GM12873 (cell line): ENCODE results near the gene SUFU.

Experiments
- TF ChIP-seq, protein P1 (sequence below): IDR thresholded peaks from 2 replicates; pipeline ENCODE4 v1.5.1; 2012; ENCODE audit warnings: low read depth, mild to moderate bottlenecking, moderate library complexity, low read length, control low read depth; ENCODE audit not compliant: insufficient read depth; ENCODE audit errors: missing control alignments

SUFU gene

GRCh38 chr10:102669206-102670064, 165.7 kb downstream of the SUFU start:
- TF ChIP-seq, protein P1, sequence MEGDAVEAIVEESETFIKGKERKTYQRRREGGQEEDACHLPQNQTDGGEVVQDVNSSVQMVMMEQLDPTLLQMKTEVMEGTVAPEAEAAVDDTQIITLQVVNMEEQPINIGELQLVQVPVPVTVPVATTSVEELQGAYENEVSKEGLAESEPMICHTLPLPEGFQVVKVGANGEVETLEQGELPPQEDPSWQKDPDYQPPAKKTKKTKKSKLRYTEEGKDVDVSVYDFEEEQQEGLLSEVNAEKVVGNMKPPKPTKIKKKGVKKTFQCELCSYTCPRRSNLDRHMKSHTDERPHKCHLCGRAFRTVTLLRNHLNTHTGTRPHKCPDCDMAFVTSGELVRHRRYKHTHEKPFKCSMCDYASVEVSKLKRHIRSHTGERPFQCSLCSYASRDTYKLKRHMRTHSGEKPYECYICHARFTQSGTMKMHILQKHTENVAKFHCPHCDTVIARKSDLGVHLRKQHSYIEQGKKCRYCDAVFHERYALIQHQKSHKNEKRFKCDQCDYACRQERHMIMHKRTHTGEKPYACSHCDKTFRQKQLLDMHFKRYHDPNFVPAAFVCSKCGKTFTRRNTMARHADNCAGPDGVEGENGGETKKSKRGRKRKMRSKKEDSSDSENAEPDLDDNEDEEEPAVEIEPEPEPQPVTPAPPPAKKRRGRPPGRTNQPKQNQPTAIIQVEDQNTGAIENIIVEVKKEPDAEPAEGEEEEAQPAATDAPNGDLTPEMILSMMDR: peak; percentile 73

- TF ChIP-seq, protein P1: no peak
Measured at GRCh38 chr10:102670065-102670670, 166.4 kb downstream of the SUFU start.

DNA sequence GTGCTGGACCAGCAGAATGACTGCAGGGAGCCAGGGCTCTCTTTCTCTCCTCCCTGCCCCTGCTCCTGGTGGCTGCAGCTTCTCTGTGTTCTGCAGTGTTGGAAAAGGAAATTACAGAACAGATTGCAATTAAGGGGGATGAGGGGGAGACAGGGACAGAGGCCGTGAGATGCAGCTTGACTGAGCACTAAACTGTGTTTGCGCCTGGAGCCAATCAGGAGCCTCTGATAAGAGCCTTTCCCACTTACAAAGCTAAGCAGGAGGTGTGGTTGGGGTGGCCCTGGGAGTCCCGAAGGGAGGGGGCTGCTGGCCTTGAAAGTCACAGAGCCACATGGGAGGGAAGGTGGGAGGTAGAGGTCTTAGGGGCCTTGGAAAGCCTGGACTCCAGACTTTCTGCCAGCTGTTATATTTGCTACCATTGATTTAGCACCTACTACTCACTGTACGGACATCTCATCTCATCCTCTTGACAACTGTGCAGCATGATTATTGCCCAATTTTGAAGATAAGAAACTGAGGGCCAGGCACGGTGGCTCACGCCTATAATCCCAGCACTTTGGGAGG, 167.2 kb downstream of the SUFU start:
- TF ChIP-seq, protein P1: no peak

GRCh38 chr10:102673236-102673818, 169.6 kb downstream of the SUFU start:
- TF ChIP-seq, protein P1: no peak

GRCh38 chr10:102673819-102674511, 170.2 kb downstream of the SUFU start:
- TF ChIP-seq, protein P1: no peak

- TF ChIP-seq, protein P1: no peak
Measured at GRCh38 chr10:102674566-102674965, 170.8 kb downstream of the SUFU start.
